NCI-H748 (cell line): ENCODE measurements around the gene STXBP5.

ENCODE experiments used
- DNase-seq: peaks from one replicate; lab custom pipeline; 2025; ENCODE audit not compliant: unreplicated experiment; lab: John Stamatoyannopoulos, UW

Gene STXBP5

GRCh38 chr6:147429794-147430193 lies 225.6 kb downstream of the STXBP5 start:
- no peak for DNase-seq

GRCh38 chr6:147430811-147431210 lies 226.6 kb downstream of the STXBP5 start:
- no peak for DNase-seq

DNA sequence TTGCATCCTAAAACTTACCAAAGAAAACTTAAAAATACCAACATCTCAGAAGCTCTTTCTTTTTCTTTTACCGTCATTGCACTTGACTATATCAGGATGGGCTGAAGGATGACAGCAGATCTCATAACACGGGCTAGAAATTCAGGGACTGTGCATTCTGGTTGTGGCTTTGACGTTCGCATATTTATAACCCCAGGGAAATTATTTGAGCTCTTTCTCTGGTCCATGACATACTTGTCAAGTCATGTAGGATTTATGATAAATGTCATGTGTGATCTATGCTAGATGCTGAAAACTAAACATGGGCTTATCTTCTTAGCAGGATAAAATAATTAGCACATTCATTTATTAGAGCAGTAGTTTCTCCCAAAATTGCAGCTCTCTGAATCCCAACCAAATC lies 229.9 kb downstream of the STXBP5 start:
- DNase-seq = no peak

DNA sequence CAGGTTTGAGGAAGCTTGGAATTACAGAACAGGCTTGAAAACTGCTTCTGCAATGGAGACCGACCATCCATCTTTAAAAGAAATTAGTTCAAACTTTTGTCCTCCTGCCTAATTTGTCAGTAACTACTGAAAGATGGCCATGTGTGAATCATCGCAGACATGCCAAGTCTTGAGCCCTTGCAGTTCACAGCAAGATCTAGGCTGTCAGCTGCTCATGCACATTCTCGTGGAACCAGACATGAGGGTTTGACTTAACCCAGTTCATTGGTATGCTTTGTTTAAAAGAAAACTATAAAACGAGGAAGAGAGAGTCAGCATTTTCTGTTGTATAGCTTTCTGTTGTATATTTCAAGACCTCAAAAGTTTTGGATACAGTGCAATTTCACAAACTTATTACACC lies 230.3 kb downstream of the STXBP5 start:
- no peak for DNase-seq

GRCh38 chr6:147437615-147438014 lies 233.4 kb downstream of the STXBP5 start:
- no peak for DNase-seq

GRCh38 chr6:147438758-147439528 lies 234.7 kb downstream of the STXBP5 start:
- peak; percentile 37 for DNase-seq
